A673 (cell line): ENCODE data around the gene SMURF1. TPM values are rescaled to one million over a fixed set of nuclear protein-coding genes. Genes with fewer than 3 reads are reported as not detected.

ENCODE experiments used
- BruUV-seq: library from RNA; stranded (reverse); fragments of 400-500 nt; replicated peaks from 2 replicates; lab custom pipeline; 2021; lab: Mats Ljungman, UMichigan
- CTCF ChIA-PET: fragments of 300-600 bp; sonication (Branson Sonifier 250); formaldehyde crosslinking; loops from one replicate; lab custom pipeline; 2022; ENCODE audit warnings: antibody characterized with exemption; lab: Charles Lee
- POLR2A ChIA-PET: fragments of 300-600 bp; sonication (Branson Sonifier 250); formaldehyde crosslinking; loops from one replicate; lab custom pipeline; 2022; ENCODE audit warnings: antibody characterized with exemption; ENCODE audit not compliant: low non-redundant PET; lab: Charles Lee
- DNase-seq: peaks from one replicate; pipeline ENCODE4 v3.0.0-alpha.2; 2015; ENCODE audit warnings: low spot score
- H3K27ac ChIP-seq: fragments of 200-600 bp; sonication (generic); 2 replicates; pipeline ENCODE4 v1.5.1; 2016; ENCODE audit warnings: mixed run types, low read depth, mild to moderate bottlenecking, mixed read lengths, antibody characterized with exemption, low read length; ENCODE audit not compliant: poor library complexity, severe bottlenecking
- H3K27me3 ChIP-seq: fragments of 200-600 bp; sonication (generic); replicated peaks from 2 replicates; pipeline ENCODE4 v1.6.1; 2017; ENCODE audit warnings: mixed run types, low read depth, mild to moderate bottlenecking, mixed read lengths, antibody characterized with exemption, low read length; ENCODE audit not compliant: insufficient read depth, poor library complexity
- H3K36me3 ChIP-seq: fragments of 200-600 bp; sonication (generic); 2 replicates; pipeline ENCODE4 v1.6.1; 2016; ENCODE audit warnings: mixed run types, mild to moderate bottlenecking, mixed read lengths, antibody characterized with exemption, low read length; ENCODE audit not compliant: insufficient read depth, poor library complexity, severe bottlenecking
- H3K4me1 ChIP-seq: fragments of 200-600 bp; sonication (generic); 2 replicates; pipeline ENCODE4 v1.6.1; 2017; ENCODE audit warnings: mixed run types, mild to moderate bottlenecking, mixed read lengths, antibody characterized with exemption, low read length; ENCODE audit not compliant: insufficient read depth, poor library complexity, severe bottlenecking
- H3K4me3 ChIP-seq: fragments of 200-600 bp; sonication (generic); 2 replicates; pipeline ENCODE4 v1.5.1; 2016; ENCODE audit warnings: low read depth, mixed run types, mild to moderate bottlenecking, mixed read lengths, low read length; ENCODE audit not compliant: poor library complexity, severe bottlenecking
- H3K9me3 ChIP-seq: fragments of 200-600 bp; sonication (generic); 2 replicates; pipeline ENCODE4 v1.6.1; 2016; ENCODE audit warnings: mixed run types, low read depth, mild to moderate bottlenecking, mixed read lengths, antibody characterized with exemption, low read length; ENCODE audit not compliant: poor library complexity, severe bottlenecking
- EZH2 ChIP-seq: fragments of 200-600 bp; sonication (generic); IDR thresholded peaks from 2 replicates; pipeline ENCODE4 v1.6.1; 2017; ENCODE audit warnings: borderline replicate concordance, low read depth, mild to moderate bottlenecking, mixed read lengths, antibody characterized with exemption, low read length; ENCODE audit not compliant: poor library complexity, severe bottlenecking
- intact Hi-C: fragments of 100-400 bp; cut with micrococcal nuclease; formaldehyde crosslinking; loops from one replicate; pipeline ENCODE4 v1.10.0; 2022; ENCODE audit not compliant: unreplicated experiment
- total RNA-seq: library from RNA; stranded (reverse); gene quantifications from 2 replicates; pipeline ENCODE4 v1.2.3, GENCODE V29; 2021
- TF ChIP-seq, protein P1 (sequence below): fragments of 300-800, 200-600 bp; sonication (generic); conservative IDR thresholded peaks from 2 replicates; pipeline ENCODE4 v1.5.1; 2017; ENCODE audit warnings: low read depth, mild to moderate bottlenecking, antibody characterized with exemption, low read length, moderate library complexity, mixed read lengths

SMURF1 gene
- total RNA-seq, 1 experiment from 2014 or later = 16.5 TPM

DNA sequence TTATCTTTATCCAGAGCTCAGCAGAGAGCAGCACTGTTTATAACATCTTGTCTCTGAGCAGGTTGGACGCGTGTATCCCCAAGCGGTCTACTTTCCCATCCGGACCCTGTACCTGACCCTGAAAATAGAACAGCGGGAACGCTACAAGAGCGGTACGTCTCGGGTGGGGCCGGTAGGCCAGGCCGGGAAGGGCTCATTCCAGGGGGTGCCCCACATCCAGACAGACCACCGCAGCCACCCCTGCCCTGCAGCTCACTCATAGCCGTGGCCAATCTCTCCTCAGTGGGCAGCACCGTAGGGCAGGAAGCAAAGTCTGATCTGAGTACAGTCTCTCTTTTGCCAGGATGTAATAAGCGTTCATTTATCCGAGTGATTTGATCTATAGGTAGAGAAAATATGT is 151.8 kb downstream of the SMURF1 start:
- H3K36me3 ChIP-seq = peaks cover 73% of the 10 kb centered on the region
- TF ChIP-seq, protein P1, sequence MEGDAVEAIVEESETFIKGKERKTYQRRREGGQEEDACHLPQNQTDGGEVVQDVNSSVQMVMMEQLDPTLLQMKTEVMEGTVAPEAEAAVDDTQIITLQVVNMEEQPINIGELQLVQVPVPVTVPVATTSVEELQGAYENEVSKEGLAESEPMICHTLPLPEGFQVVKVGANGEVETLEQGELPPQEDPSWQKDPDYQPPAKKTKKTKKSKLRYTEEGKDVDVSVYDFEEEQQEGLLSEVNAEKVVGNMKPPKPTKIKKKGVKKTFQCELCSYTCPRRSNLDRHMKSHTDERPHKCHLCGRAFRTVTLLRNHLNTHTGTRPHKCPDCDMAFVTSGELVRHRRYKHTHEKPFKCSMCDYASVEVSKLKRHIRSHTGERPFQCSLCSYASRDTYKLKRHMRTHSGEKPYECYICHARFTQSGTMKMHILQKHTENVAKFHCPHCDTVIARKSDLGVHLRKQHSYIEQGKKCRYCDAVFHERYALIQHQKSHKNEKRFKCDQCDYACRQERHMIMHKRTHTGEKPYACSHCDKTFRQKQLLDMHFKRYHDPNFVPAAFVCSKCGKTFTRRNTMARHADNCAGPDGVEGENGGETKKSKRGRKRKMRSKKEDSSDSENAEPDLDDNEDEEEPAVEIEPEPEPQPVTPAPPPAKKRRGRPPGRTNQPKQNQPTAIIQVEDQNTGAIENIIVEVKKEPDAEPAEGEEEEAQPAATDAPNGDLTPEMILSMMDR = no peak
- no peak for TF ChIP-seq EZH2
- BruUV-seq = no TSS peak
- intact Hi-C loops = no loop called here
- H3K27ac ChIP-seq = no peak overlapping the region
- no peaks in the 10 kb centered on the region for H3K9me3 ChIP-seq
- POLR2A ChIA-PET = no interaction called here
- H3K27me3 ChIP-seq = no peaks in the 10 kb centered on the region
- DNase-seq = no peak
- no peak overlapping the region for H3K4me3 ChIP-seq
- H3K4me1 ChIP-seq = no peaks in the 10 kb centered on the region
- CTCF ChIA-PET = no interaction called here

DNA sequence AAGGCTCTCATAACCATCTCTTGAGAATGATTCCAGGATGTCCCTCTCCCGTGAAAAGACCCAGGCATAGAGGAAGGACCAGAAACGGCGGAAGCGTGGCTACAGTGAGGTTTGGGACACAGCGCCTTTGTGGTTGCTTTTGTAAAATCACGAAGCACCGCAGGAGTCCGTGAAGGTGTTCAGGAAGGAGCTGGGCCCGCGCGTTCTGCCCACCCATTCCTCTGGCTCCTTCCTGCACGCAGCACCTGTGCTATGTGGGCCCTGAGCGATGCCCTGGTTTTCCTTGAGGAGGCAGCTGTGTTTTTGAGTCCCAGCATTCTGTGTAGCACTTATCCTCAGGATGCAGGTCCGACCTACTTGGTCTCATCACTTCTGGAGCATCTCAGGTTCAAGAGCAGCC is 152.8 kb downstream of the SMURF1 start:
- H3K9me3 ChIP-seq = no peaks in the 10 kb centered on the region
- BruUV-seq = no TSS peak
- intact Hi-C loops = no loop called here
- CTCF ChIA-PET = no interaction called here
- H3K36me3 ChIP-seq = peaks cover 77% of the 10 kb centered on the region
- H3K4me1 ChIP-seq = no peaks in the 10 kb centered on the region
- DNase-seq = no peak
- no peaks in the 10 kb centered on the region for H3K27me3 ChIP-seq
- TF ChIP-seq EZH2 = no peak
- no peak overlapping the region for H3K27ac ChIP-seq
- POLR2A ChIA-PET = no interaction called here
- H3K4me3 ChIP-seq = no peak overlapping the region

DNA sequence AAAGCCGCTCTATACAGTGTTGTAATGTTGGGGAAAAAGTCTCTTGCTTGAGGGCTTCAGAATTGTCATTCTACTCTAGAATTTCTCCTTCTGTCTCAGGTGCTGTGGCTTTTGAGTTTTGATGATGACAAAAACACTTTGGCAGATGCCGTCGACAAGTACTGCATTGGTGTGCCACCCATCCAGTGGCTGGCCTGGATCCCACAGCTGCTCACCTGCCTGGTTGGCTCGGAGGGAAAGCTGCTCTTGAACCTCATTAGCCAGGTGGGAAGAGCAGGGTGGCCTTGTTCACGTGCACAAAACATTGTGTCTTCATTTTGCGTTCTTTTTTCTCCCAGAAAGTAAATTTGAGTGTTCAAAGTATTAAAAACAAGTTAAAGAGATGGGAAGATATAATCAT is 153.6 kb downstream of the SMURF1 start:
- no peaks in the 10 kb centered on the region for H3K9me3 ChIP-seq
- BruUV-seq = no TSS peak
- CTCF ChIA-PET = no interaction called here
- intact Hi-C loops = no loop called here
- H3K27me3 ChIP-seq = no peaks in the 10 kb centered on the region
- no peaks in the 10 kb centered on the region for H3K4me1 ChIP-seq
- H3K27ac ChIP-seq = no peak overlapping the region
- H3K4me3 ChIP-seq = no peak overlapping the region
- DNase-seq = no peak
- no peak for TF ChIP-seq EZH2
- TF ChIP-seq, protein P1 = no peak
- H3K36me3 ChIP-seq = peaks cover 84% of the 10 kb centered on the region
- POLR2A ChIA-PET = no interaction called here

DNA sequence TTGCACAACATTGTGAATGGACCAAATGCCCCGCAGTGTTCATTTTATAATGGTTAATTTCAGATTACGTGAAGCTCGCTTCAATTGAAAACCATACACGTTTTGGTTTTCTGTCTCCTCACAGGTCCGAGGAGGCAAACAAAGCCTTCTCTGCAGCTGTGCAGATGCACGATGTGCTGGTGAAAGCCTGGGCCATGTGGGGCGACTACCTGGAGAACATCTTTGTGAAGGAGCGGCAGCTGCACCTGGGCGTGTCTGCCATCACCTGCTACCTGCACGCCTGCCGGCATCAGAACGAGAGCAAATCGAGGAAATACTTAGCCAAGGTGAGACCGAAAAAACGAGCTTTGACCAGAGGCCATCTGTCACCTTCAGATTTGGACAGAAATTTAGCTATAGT is 155.3 kb downstream of the SMURF1 start:
- TF ChIP-seq, protein P1 = no peak
- TF ChIP-seq EZH2 = no peak
- DNase-seq = no peak
- peaks cover 88% of the 10 kb centered on the region for H3K36me3 ChIP-seq
- no peaks in the 10 kb centered on the region for H3K4me1 ChIP-seq
- H3K27me3 ChIP-seq = no peaks in the 10 kb centered on the region
- ChIA-PET CTCF (interaction anchor here (0.6 kb wide), 1 partner anchor 117 kb away, joined by 7 read pairs; no protein-coding TSS in a partner anchor), POLR2A (interaction anchor here (0.7 kb wide), 1 partner anchor 181 kb away, joined by 4 read pairs; no protein-coding TSS in a partner anchor)
- no TSS peak for BruUV-seq
- no peaks in the 10 kb centered on the region for H3K9me3 ChIP-seq
- no peak overlapping the region for H3K4me3 ChIP-seq
- intact Hi-C loops = no loop called here
- H3K27ac ChIP-seq = no peak overlapping the region
